HL-60/S4 (cell line): ENCODE results near the gene TMSB10.

ENCODE experiments used
- in situ Hi-C: fragments of 300-500 bp; cut with MboI; formaldehyde crosslinking; loops from 2 replicates; pipeline ENCODE4 v1.14.3; 2022; ENCODE audit warnings: low sequenced_read_pairs

TMSB10 gene

GRCh38 chr2:84879584-84880394 is 25.7 kb upstream of the TMSB10 start:
- in situ Hi-C loops, result no loop called here

- in situ Hi-C loops, result no loop called here
Measured at GRCh38 chr2:84880395-84880644, 25.1 kb upstream of the TMSB10 start.

- in situ Hi-C loops, result no loop called here
Measured at GRCh38 chr2:84880645-84881521, 24.6 kb upstream of the TMSB10 start, which contains the start of gene TRABD2A. TRABD2A (minus strand) TSS chr2:84881084; CDS start chr2:84881039, 45 bp downstream.

GRCh38 chr2:84881581-84882413 is 23.7 kb upstream of the TMSB10 start:
- in situ Hi-C loops, result no loop called here

GRCh38 chr2:84882414-84882738 is 23.1 kb upstream of the TMSB10 start:
- in situ Hi-C loops, result no loop called here

GRCh38 chr2:84882775-84883550 is 22.5 kb upstream of the TMSB10 start:
- in situ Hi-C loops, result no loop called here

GRCh38 chr2:84884449-84884848 is 21.0 kb upstream of the TMSB10 start:
- in situ Hi-C loops, result no loop called here

- in situ Hi-C loops, result no loop called here
Measured at GRCh38 chr2:84885111-84885510, 20.3 kb upstream of the TMSB10 start.

GRCh38 chr2:84886791-84887190 is 18.7 kb upstream of the TMSB10 start:
- in situ Hi-C loops, result no loop called here

GRCh38 chr2:84888401-84889276 is 16.8 kb upstream of the TMSB10 start:
- in situ Hi-C loops, result no loop called here

GRCh38 chr2:84889332-84889731 is 16.1 kb upstream of the TMSB10 start:
- in situ Hi-C loops, result no loop called here

- in situ Hi-C loops, result no loop called here
Measured at GRCh38 chr2:84891355-84892010, 14.0 kb upstream of the TMSB10 start.

- in situ Hi-C loops, result no loop called here
Measured at GRCh38 chr2:84894131-84894586, 11.3 kb upstream of the TMSB10 start.

GRCh38 chr2:84894758-84895520 is 10.5 kb upstream of the TMSB10 start:
- in situ Hi-C loops, result no loop called here

- in situ Hi-C loops, result no loop called here
Measured at GRCh38 chr2:84896567-84896966, 8.9 kb upstream of the TMSB10 start.

GRCh38 chr2:84897773-84898172 is 7.7 kb upstream of the TMSB10 start:
- in situ Hi-C loops, result no loop called here

- in situ Hi-C loops, result no loop called here
Measured at GRCh38 chr2:84899304-84900204, 5.9 kb upstream of the TMSB10 start.
